ENCODE data around the gene CDCA7.

DNA sequence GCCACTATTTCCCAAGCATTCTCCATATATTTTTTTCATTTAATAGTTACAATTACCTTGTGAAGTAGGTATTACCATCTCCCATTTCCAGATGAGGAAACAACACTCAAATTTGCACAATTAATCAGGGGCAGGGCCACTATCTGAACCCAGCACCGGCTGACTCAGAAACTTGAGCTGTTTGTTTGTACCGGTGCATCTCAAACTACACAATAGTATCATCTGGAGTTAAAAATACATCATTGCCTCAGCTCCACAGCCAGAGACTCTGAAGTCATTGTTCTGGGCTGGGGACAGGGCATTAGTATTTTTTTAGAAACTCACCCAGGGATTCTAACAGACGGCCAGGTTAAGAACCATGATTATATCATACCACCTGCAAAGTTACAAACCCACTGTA lies 55.9 kb downstream of the CDCA7 start:
- no peak for TF ChIP-seq FOXM1 (IDR thresholded peaks at IDR 0.05; ENCODE audit: borderline replicate concordance)
- no peak for TF ChIP-seq TARDBP (IDR thresholded peaks at IDR 0.05)
- no peak for TF ChIP-seq FOXA1 (IDR thresholded peaks at IDR 0.05)
- no peak for TF ChIP-seq BHLHE40 (IDR thresholded peaks at IDR 0.05; ENCODE audit: borderline replicate concordance)

All from HEK293T (cell line).